H9 (cell line): ENCODE data around the gene AK4. TPM values are rescaled to one million over a fixed set of nuclear protein-coding genes. Genes with fewer than 3 reads are reported as not detected.

Experiments used
- DNase-seq: peaks from one replicate; pipeline ENCODE4 v3.0.0-alpha.2; 2017
- H2AFZ ChIP-seq: one replicate; pipeline ENCODE4 v1.6.1; 2013; ENCODE audit warnings: mild to moderate bottlenecking, low read length, control low read depth, moderate library complexity
- H2AK5ac ChIP-seq: 2 replicates; pipeline ENCODE4 v1.6.1; 2013; ENCODE audit warnings: low read length, control low read depth, mixed read lengths; ENCODE audit not compliant: insufficient read length
- H2BK120ac ChIP-seq: one replicate; pipeline ENCODE4 v1.6.1; 2013; ENCODE audit warnings: low read depth, mild to moderate bottlenecking, low read length, control low read depth, inconsistent platforms; ENCODE audit not compliant: poor library complexity, severe bottlenecking
- H2BK12ac ChIP-seq: 2 replicates; pipeline ENCODE4 v1.6.1; 2013; ENCODE audit warnings: low read length, control low read depth, mixed read lengths, low read depth; ENCODE audit not compliant: insufficient read length
- H2BK15ac ChIP-seq: 2 replicates; pipeline ENCODE4 v1.6.1; 2013; ENCODE audit warnings: low read depth, low read length, control low read depth
- H2BK20ac ChIP-seq: one replicate; pipeline ENCODE4 v1.6.1; 2013; ENCODE audit warnings: low read depth, mild to moderate bottlenecking, low read length, control low read depth, inconsistent platforms; ENCODE audit not compliant: poor library complexity, severe bottlenecking
- H2BK5ac ChIP-seq: 2 replicates; pipeline ENCODE4 v1.6.1; 2013; ENCODE audit warnings: low read length, control low read depth, mixed read lengths; ENCODE audit not compliant: insufficient read length
- H3K14ac ChIP-seq: 2 replicates; pipeline ENCODE4 v1.6.1; 2013; ENCODE audit warnings: low read length, control low read depth; ENCODE audit not compliant: insufficient read depth
- H3K18ac ChIP-seq: 2 replicates; pipeline ENCODE4 v1.6.1; 2013; ENCODE audit warnings: low read depth, mild to moderate bottlenecking, mixed read lengths, low read length, control low read depth; ENCODE audit not compliant: insufficient read length
- H3K23ac ChIP-seq: 2 replicates; pipeline ENCODE4 v1.6.1; 2013; ENCODE audit warnings: low read length, control low read depth, mixed read lengths, low read depth; ENCODE audit not compliant: insufficient read length
- H3K23me2 ChIP-seq: 2 replicates; pipeline ENCODE4 v1.6.1; 2013; ENCODE audit warnings: low read depth, mild to moderate bottlenecking, mixed read lengths, low read length, control low read depth; ENCODE audit not compliant: insufficient read length, poor library complexity, severe bottlenecking
- H3K27ac ChIP-seq: 2 replicates; pipeline ENCODE4 v1.5.1; 2013; ENCODE audit warnings: low read length, control low read depth, mixed read lengths, low read depth; ENCODE audit not compliant: insufficient read length
- H3K27me3 ChIP-seq: 2 replicates; pipeline ENCODE4 v1.6.1; 2013; ENCODE audit warnings: low read length, control low read depth, inconsistent platforms; ENCODE audit not compliant: insufficient read depth
- H3K4ac ChIP-seq: 2 replicates; pipeline ENCODE4 v1.6.1; 2013; ENCODE audit warnings: low read depth, mild to moderate bottlenecking, control low read depth, inconsistent platforms, low read length, moderate library complexity
- H3K4me1 ChIP-seq: 2 replicates; pipeline ENCODE4 v1.6.1; 2013; ENCODE audit warnings: low read length, control low read depth, inconsistent platforms; ENCODE audit not compliant: insufficient read depth
- H3K4me2 ChIP-seq: 2 replicates; pipeline ENCODE4 v1.6.1; 2013; ENCODE audit warnings: low read length, control low read depth, mixed read lengths; ENCODE audit not compliant: insufficient read length, insufficient read depth
- H3K56ac ChIP-seq: 2 replicates; pipeline ENCODE4 v1.6.1; 2013; ENCODE audit warnings: low read depth, mild to moderate bottlenecking, mixed read lengths, low read length, control low read depth; ENCODE audit not compliant: insufficient read length
- H3K79me1 ChIP-seq: 2 replicates; pipeline ENCODE4 v1.6.1; 2013; ENCODE audit warnings: low read depth, mild to moderate bottlenecking, moderate library complexity, low read length, control low read depth, inconsistent platforms; ENCODE audit not compliant: insufficient read depth, poor library complexity, severe bottlenecking
- H3K79me2 ChIP-seq: 2 replicates; pipeline ENCODE4 v1.6.1; 2013; ENCODE audit warnings: low read length, control low read depth, inconsistent platforms; ENCODE audit not compliant: insufficient read depth
- H3K9ac ChIP-seq: 2 replicates; pipeline ENCODE4 v1.6.1; 2013; ENCODE audit warnings: low read length, control low read depth, mixed read lengths; ENCODE audit not compliant: insufficient read length; ENCODE audit errors: extremely low read depth
- H3K9me3 ChIP-seq: one replicate; pipeline ENCODE4 v1.6.1; 2013; ENCODE audit warnings: low read depth, low read length, inconsistent platforms; ENCODE audit not compliant: control insufficient read depth
- H3T11ph ChIP-seq: one replicate; pipeline ENCODE4 v1.6.1; 2013; ENCODE audit warnings: mild to moderate bottlenecking, low read length, control low read depth, inconsistent platforms
- H4K20me1 ChIP-seq: one replicate; pipeline ENCODE4 v1.6.1; 2013; ENCODE audit not compliant: control insufficient read depth, insufficient read length, insufficient read depth
- H4K5ac ChIP-seq: 2 replicates; pipeline ENCODE4 v1.6.1; 2013; ENCODE audit warnings: low read depth, mild to moderate bottlenecking, mixed read lengths, low read length, control low read depth; ENCODE audit not compliant: insufficient read length
- H4K8ac ChIP-seq: replicated peaks from 2 replicates; pipeline ENCODE4 v1.6.1; 2013; ENCODE audit warnings: low read length, control low read depth, mixed read lengths, low read depth; ENCODE audit not compliant: insufficient read length
- H4K91ac ChIP-seq: 2 replicates; pipeline ENCODE4 v1.6.1; 2013; ENCODE audit warnings: low read depth, mild to moderate bottlenecking, moderate library complexity, mixed read lengths, low read length, control low read depth; ENCODE audit not compliant: insufficient read length
- H3K27ac Mint-ChIP-seq, 3 experiments: 2 replicates in 2 of 3; 3 replicates in 1 of 3; pipeline ENCODE4 v1.8.0; 2020 to 2021; ENCODE audit warnings: mixed read lengths in 3 of 3, mild to moderate bottlenecking in 1 of 3, moderate library complexity in 1 of 3
- H3K27me3 Mint-ChIP-seq: 2 replicates; pipeline ENCODE4 v1.8.0; 2021; ENCODE audit warnings: low read depth, mild to moderate bottlenecking, moderate library complexity, mixed read lengths
- H3K36me3 Mint-ChIP-seq, 3 experiments: 2 replicates in 2 of 3; 3 replicates in 1 of 3; pipeline ENCODE4 v1.8.0; 2020 to 2021; ENCODE audit warnings: low read depth in 3 of 3, mixed read lengths in 3 of 3; ENCODE audit not compliant: insufficient read depth in 1 of 3
- H3K4me1 Mint-ChIP-seq, 2 experiments: 2 replicates each; pipeline ENCODE4 v1.8.0; 2020; ENCODE audit warnings: mixed read lengths in 2 of 2
- H3K4me3 Mint-ChIP-seq, 2 experiments: 2 replicates in 1 of 2; 3 replicates in 1 of 2; pipeline ENCODE4 v1.8.0; 2020 to 2021; ENCODE audit warnings: mild to moderate bottlenecking in 2 of 2, mixed read lengths in 2 of 2, moderate library complexity in 1 of 2
- H3K9me3 Mint-ChIP-seq, 2 experiments: 2 replicates in 1 of 2; 3 replicates in 1 of 2; pipeline ENCODE4 v1.8.0; 2020; ENCODE audit warnings: mild to moderate bottlenecking in 2 of 2, mixed read lengths in 2 of 2, moderate library complexity in 1 of 2
- WGBS: extraction: QIAGEN DNeasy Blood & Tissue Kit; methylation state at CpG from one replicate; pipeline ENCODE4 v1.1.7; 2013; ENCODE audit warnings: missing lambda C conversion rate, low lambda C conversion rate, mixed read lengths; ENCODE audit not compliant: insufficient read length; ENCODE audit errors: extremely low coverage; 5-methylcytosine and 5-hydroxymethylcytosine counted together
- total RNA-seq: library from RNA; stranded (reverse); gene quantifications from 2 replicates; pipeline ENCODE4 v1.2.1, GENCODE V29; 2021
- TF ChIP-seq, protein P1 (sequence below): fragments of 200-600 bp; sonication (generic); conservative IDR thresholded peaks from 3 replicates; pipeline ENCODE4 v1.8.0; 2021; ENCODE audit warnings: antibody characterized with exemption, mild to moderate bottlenecking

Gene AK4
- total RNA-seq, 1 experiment from 2014 or later: 45.6 TPM

DNA sequence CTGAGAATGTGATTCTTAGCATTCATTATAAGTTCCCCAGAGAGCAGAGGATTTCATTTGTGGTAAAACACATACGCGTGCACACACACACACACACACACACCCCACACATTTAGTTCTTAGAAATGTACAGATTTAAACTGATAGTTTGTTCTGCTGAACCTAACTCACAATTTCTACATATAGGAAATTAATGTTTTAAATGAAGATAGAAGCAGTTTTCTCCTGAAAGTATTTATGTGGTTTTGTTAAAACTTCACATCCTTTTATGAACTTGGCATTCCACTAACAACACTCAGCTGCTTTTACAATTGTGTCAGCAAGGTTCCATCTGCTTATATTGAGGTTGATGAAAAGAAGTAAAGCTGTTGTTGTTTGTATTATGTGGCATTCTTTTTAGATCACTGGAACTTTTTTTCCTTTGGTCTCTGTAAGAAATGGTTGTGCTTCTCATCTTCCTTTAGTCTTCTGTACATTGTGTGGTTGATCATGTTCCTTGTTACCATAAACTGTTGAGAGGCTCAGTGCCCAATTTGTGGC is 41.6 kb downstream of the AK4 start:
- Histone ChIP-seq H2BK20ac (no peak overlapping the region), H3K79me1 (no peaks in the 10 kb centered on the region), H3K4ac (no peak overlapping the region), H2BK5ac (no peak overlapping the region), H3K9ac (no peak overlapping the region), H3K27ac (no peak overlapping the region), H3T11ph (no peak overlapping the region), H4K5ac (no peak overlapping the region), H3K18ac (no peak overlapping the region), H3K23me2 (no peaks in the 10 kb centered on the region), H3K56ac (no peak overlapping the region), H3K4me2 (no peak overlapping the region), H4K8ac (no peak overlapping the region), H3K9me3 (no peaks in the 10 kb centered on the region), H4K20me1 (no peaks in the 10 kb centered on the region), H3K14ac (no peak overlapping the region), H3K4me1 (peaks cover 5% of the 10 kb centered on the region; the same call in 1 of the 2 replicates), H2BK15ac (no peak overlapping the region), H3K27me3 (no peaks in the 10 kb centered on the region), H3K79me2 (peaks cover 18% of the 10 kb centered on the region; the same call in 1 of the 2 replicates), H2AK5ac (no peak overlapping the region), H2BK120ac (no peak overlapping the region), H3K23ac (no peak overlapping the region), H4K91ac (no peak overlapping the region), H2BK12ac (no peak overlapping the region), H2AFZ (no peak overlapping the region)
- DNase-seq: no peak
- H3K27me3 Mint-ChIP-seq: no peaks in the 10 kb centered on the region
- no CpG with 5 or more reads among the region's 2 CpGs for WGBS
- TF ChIP-seq, protein P1, sequence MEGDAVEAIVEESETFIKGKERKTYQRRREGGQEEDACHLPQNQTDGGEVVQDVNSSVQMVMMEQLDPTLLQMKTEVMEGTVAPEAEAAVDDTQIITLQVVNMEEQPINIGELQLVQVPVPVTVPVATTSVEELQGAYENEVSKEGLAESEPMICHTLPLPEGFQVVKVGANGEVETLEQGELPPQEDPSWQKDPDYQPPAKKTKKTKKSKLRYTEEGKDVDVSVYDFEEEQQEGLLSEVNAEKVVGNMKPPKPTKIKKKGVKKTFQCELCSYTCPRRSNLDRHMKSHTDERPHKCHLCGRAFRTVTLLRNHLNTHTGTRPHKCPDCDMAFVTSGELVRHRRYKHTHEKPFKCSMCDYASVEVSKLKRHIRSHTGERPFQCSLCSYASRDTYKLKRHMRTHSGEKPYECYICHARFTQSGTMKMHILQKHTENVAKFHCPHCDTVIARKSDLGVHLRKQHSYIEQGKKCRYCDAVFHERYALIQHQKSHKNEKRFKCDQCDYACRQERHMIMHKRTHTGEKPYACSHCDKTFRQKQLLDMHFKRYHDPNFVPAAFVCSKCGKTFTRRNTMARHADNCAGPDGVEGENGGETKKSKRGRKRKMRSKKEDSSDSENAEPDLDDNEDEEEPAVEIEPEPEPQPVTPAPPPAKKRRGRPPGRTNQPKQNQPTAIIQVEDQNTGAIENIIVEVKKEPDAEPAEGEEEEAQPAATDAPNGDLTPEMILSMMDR: no peak
- H3K4me3 Mint-ChIP-seq: no peak overlapping the region
- H3K4me1 Mint-ChIP-seq: peaks cover 0 to 2% of the 10 kb centered on the region in 2 experiments; a peak in 2 of 4 replicates
- no peaks in the 10 kb centered on the region for H3K9me3 Mint-ChIP-seq
- peak overlapping the region in 2 of 3 experiments; percentile 60 to 70; a peak in 4 of 7 replicates for H3K27ac Mint-ChIP-seq
- peaks cover 17 to 32% (median 21%) of the 10 kb centered on the region in 3 experiments; a peak in 6 of 7 replicates for H3K36me3 Mint-ChIP-seq
